Measurements from ENCODE around the gene NRAS. TPM values are rescaled to one million over a fixed set of nuclear protein-coding genes. Genes with fewer than 3 reads are reported as not detected.
A peak's percentile ranks its signal among the peaks of the same experiment; 100 is the strongest.

Gene NRAS
- polyA plus RNA-seq, 1 of the 3 experiments (the other 2 are of a cell fraction) = 15.9 TPM

DNA sequence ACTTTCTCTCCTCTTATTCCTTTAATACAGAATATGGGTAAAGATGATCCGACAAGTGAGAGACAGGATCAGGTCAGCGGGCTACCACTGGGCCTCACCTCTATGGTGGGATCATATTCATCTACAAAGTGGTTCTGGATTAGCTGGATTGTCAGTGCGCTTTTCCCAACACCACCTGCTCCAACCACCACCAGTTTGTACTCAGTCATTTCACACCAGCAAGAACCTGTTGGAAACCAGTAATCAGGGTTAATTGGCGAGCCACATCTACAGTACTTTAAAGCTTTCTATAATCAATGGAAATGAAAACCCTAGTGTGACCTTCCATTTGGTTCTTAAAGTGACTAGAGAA is 643 bp downstream of the NRAS start:
- peaks cover 56% of the 10 kb centered on the region for H3K79me2 ChIP-seq (ENCODE audit: insufficient read depth)
- no peaks in the 10 kb centered on the region for H3K27me3 ChIP-seq (ENCODE audit: insufficient read depth)
- WGBS (ENCODE audit: low lambda C conversion rate) = 13% methylated on average over 4 of the region's 4 CpGs
- H4K20me1 ChIP-seq (ENCODE audit: insufficient read depth) = no peaks in the 10 kb centered on the region
- TF ChIP-seq, protein P1, sequence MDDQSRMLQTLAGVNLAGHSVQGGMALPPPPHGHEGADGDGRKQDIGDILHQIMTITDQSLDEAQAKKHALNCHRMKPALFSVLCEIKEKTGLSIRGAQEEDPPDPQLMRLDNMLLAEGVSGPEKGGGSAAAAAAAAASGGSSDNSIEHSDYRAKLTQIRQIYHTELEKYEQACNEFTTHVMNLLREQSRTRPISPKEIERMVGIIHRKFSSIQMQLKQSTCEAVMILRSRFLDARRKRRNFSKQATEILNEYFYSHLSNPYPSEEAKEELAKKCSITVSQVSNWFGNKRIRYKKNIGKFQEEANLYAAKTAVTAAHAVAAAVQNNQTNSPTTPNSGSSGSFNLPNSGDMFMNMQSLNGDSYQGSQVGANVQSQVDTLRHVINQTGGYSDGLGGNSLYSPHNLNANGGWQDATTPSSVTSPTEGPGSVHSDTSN (IDR thresholded peaks at IDR 0.05) = no peak
- TF ChIP-seq EP300 (IDR thresholded peaks at IDR 0.05; ENCODE audit: borderline replicate concordance in 1 of 2, low read depth in 1 of 2, low read length in 1 of 2) (no peak), CTCF (IDR thresholded peaks at IDR 0.05) (no peak), IRF3 (IDR thresholded peaks at IDR 0.05; ENCODE audit: low read depth, low read length) (no peak), TCF12 (IDR thresholded peaks at IDR 0.05) (no peak)
- TF ChIP-seq, protein P2, sequence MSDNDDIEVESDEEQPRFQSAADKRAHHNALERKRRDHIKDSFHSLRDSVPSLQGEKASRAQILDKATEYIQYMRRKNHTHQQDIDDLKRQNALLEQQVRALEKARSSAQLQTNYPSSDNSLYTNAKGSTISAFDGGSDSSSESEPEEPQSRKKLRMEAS (IDR thresholded peaks at IDR 0.05; ENCODE audit: low read depth) = no peak
- H3K9me3 ChIP-seq = no peaks in the 10 kb centered on the region
- no peaks in the 10 kb centered on the region for H3K9me2 ChIP-seq
- peaks cover 12 to 13% of the 10 kb centered on the region in 2 experiments; a peak in 3 of 4 replicates for H3K4me1 ChIP-seq (ENCODE audit: control insufficient read depth in 1 of 2, insufficient read depth in 2 of 2, low read depth in 1 of 2, low read length in 1 of 2)
- H3F3A ChIP-seq (replicated peaks; ENCODE audit: insufficient read depth) = peaks cover 38% of the 10 kb centered on the region
- H2AFZ ChIP-seq (ENCODE audit: low read depth) = no peak overlapping the region
- peak overlapping the region; percentile 85 to 93 for H3K27ac ChIP-seq (ENCODE audit: low read depth in 2 of 2, low read length in 1 of 2)
- CTCF ChIA-PET = interaction anchor here (0.8 to 1.6 kb wide), 6 partner anchors 8 to 369 kb away, joined by 3 to 5 read pairs (median 3); no protein-coding TSS in a partner anchor
- peak overlapping the region; percentile 76 for H3K4me2 ChIP-seq
- POLR2A ChIA-PET = interaction anchor here (1.0 to 1.1 kb wide), 2 partner anchors 16 to 42 kb away, joined by 3 to 6 read pairs; partner anchors contain the start of gene CSDE1
- peaks cover 68 to 73% of the 10 kb centered on the region in 2 experiments for H3K36me3 ChIP-seq (replicated peaks in 1 of 2; ENCODE audit: control insufficient read depth in 1 of 2, insufficient read depth in 2 of 2, low read length in 1 of 2)
- peak overlapping the region; percentile 98 for H3K9ac ChIP-seq
- peak overlapping the region; percentile 83 to 99 for H3K4me3 ChIP-seq (ENCODE audit: low read depth in 2 of 2, low read length in 1 of 2)
- DNase-seq = peak; percentile 22

DNA sequence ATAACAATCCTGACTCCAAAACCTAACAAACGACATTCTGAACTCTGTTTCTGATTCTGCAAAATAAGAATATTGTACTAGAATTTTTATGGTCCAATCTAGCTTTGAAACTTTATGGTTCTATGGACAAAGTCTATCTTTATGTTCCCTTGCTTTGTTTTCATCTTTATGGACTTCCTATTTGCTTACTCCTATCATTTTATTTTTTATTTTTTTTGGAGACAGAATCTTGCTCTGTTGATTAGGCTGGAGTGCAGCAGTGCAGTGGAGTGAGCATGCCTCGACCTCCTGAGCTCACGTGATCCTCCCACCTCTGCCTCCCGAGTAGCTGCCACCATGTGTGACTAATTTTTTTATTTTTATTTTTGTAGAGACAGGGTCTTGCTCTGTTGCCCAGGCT is 3.6 kb downstream of the NRAS start:
- CTCF ChIA-PET = interaction anchor here (0.9 kb wide), 1 partner anchor 366 kb away, joined by 3 read pairs; no protein-coding TSS in a partner anchor
- Histone ChIP-seq H3K36me3 (replicated peaks in 1 of 2; ENCODE audit: control insufficient read depth in 1 of 2, insufficient read depth in 2 of 2, low read length in 1 of 2) (peaks cover 57 to 73% of the 10 kb centered on the region in 2 experiments), H4K20me1 (ENCODE audit: insufficient read depth) (no peaks in the 10 kb centered on the region), H3F3A (replicated peaks; ENCODE audit: insufficient read depth) (peaks cover 22% of the 10 kb centered on the region), H3K27ac (ENCODE audit: low read depth in 2 of 2, low read length in 1 of 2) (no peak overlapping the region), H3K4me1 (ENCODE audit: control insufficient read depth in 1 of 2, insufficient read depth in 2 of 2, low read depth in 1 of 2, low read length in 1 of 2) (peaks cover 12 to 13% of the 10 kb centered on the region in 2 experiments; a peak in 3 of 4 replicates), H3K27me3 (ENCODE audit: insufficient read depth) (no peaks in the 10 kb centered on the region), H3K79me2 (ENCODE audit: insufficient read depth) (peaks cover 67% of the 10 kb centered on the region), H3K9ac (no peak overlapping the region), H3K4me2 (no peak overlapping the region), H3K9me2 (no peaks in the 10 kb centered on the region), H2AFZ (ENCODE audit: low read depth) (no peak overlapping the region), H3K4me3 (ENCODE audit: low read depth in 2 of 2, low read length in 1 of 2) (no peak overlapping the region), H3K9me3 (no peaks in the 10 kb centered on the region)
- WGBS (ENCODE audit: low lambda C conversion rate) = 93% methylated on average over 4 of the region's 4 CpGs
- DNase-seq = no peak
- POLR2A ChIA-PET = no interaction called here
- no peak for TF ChIP-seq GABPA (IDR thresholded peaks at IDR 0.05; ENCODE audit: low read depth)

Measured in SK-N-SH (cell line).